ENCODE measurements around the gene ELMO1.

The ELMO1 gene

GRCh38 chr7:36960105-36960504, 488.6 kb downstream of the ELMO1 start:
- DNase-seq (ENCODE audit: extremely low spot score): no peak
- ChIA-PET CTCF (interaction anchor here (0.8 to 3.4 kb wide), 8 partner anchors 11 to 289 kb away, joined by 3 to 22 read pairs (median 6); no protein-coding TSS in a partner anchor), POLR2A (no interaction called here)
- TF ChIP-seq, protein P1, sequence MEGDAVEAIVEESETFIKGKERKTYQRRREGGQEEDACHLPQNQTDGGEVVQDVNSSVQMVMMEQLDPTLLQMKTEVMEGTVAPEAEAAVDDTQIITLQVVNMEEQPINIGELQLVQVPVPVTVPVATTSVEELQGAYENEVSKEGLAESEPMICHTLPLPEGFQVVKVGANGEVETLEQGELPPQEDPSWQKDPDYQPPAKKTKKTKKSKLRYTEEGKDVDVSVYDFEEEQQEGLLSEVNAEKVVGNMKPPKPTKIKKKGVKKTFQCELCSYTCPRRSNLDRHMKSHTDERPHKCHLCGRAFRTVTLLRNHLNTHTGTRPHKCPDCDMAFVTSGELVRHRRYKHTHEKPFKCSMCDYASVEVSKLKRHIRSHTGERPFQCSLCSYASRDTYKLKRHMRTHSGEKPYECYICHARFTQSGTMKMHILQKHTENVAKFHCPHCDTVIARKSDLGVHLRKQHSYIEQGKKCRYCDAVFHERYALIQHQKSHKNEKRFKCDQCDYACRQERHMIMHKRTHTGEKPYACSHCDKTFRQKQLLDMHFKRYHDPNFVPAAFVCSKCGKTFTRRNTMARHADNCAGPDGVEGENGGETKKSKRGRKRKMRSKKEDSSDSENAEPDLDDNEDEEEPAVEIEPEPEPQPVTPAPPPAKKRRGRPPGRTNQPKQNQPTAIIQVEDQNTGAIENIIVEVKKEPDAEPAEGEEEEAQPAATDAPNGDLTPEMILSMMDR (IDR thresholded peaks at IDR 0.05; ENCODE audit: control extremely low read depth, extremely low read depth, low read depth, missing control alignments): no peak

DNA sequence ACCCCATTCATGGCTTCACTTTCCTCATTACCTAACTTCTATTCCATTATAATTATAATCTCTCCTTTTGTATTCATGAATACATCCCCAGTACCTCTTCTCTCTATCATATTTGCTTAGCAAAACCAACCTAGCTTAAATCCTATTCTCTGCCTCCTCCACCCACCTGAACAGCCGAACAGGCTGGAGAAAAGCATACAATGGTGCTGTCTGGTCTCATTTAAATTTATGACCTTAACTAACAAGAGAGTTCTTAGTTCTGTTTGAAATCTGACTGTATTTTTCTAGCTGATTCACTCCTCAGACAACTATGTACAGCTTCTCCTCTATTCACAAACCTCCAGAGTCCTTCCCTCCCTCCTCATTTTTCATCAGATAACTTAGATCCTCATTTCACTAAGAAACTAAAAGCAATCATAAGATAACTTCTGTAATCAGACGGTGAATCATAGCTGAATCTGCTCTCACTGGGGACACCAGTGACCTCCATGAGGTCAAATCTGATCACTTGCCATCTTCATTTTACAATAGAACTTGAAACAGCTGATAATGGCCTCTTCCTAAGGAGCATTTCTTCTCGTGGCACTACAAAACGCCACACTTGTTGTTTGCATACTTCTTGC, 490.4 kb downstream of the ELMO1 start:
- TF ChIP-seq, protein P1 (IDR thresholded peaks at IDR 0.05; ENCODE audit: control extremely low read depth, extremely low read depth, low read depth, missing control alignments): no peak
- POLR2A ChIA-PET: no interaction called here
- CTCF ChIA-PET: interaction anchor here (0.9 to 3.7 kb wide), 4 partner anchors 10 to 224 kb away, joined by 4 to 17 read pairs (median 12); no protein-coding TSS in a partner anchor
- DNase-seq (ENCODE audit: extremely low spot score): no peak

DNA sequence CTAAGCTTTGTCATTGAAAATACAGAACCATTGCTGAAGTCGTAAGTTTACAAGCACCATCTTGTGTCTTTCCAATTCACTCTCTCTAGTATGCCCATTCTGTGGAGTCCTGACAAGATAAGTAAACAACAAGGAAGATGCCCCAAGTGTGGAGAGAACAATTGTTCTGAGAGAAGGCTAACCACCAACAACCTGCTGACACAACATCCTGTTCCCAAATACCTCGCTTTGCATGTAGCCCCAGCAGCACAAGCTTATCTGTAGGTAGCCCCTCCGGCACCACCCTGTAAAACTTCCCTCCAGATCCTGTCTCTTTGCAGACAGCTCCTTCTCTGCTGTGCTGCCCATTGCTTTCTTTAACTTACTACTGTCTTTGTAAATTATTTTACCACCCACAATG, 491.0 kb downstream of the ELMO1 start:
- no peak for DNase-seq (ENCODE audit: extremely low spot score)
- POLR2A ChIA-PET: no interaction called here
- TF ChIP-seq, protein P1 (IDR thresholded peaks at IDR 0.05; ENCODE audit: control extremely low read depth, extremely low read depth, low read depth, missing control alignments): no peak
- CTCF ChIA-PET: interaction anchor here (0.9 to 3.7 kb wide), 6 partner anchors 8 to 224 kb away, joined by 3 to 17 read pairs (median 8); no protein-coding TSS in a partner anchor

- TF ChIP-seq, protein P1 (IDR thresholded peaks at IDR 0.05; ENCODE audit: control extremely low read depth, extremely low read depth, low read depth, missing control alignments): no peak
- no peak for DNase-seq (ENCODE audit: extremely low spot score)
- CTCF ChIA-PET: interaction anchor here (1.5 to 3.7 kb wide), 5 partner anchors 8 to 225 kb away, joined by 3 to 17 read pairs (median 11); no protein-coding TSS in a partner anchor
- POLR2A ChIA-PET: no interaction called here
These were observed 491.9 kb downstream of the ELMO1 start for GRCh38 chr7:36956814-36957213.

GRCh38 chr7:36955456-36956129, 493.1 kb downstream of the ELMO1 start:
- ChIA-PET CTCF (interaction anchor here (0.8 to 3.7 kb wide), 7 partner anchors 10 to 226 kb away, joined by 3 to 13 read pairs (median 4); no protein-coding TSS in a partner anchor), POLR2A (no interaction called here)
- TF ChIP-seq, protein P1 (IDR thresholded peaks at IDR 0.05; ENCODE audit: control extremely low read depth, extremely low read depth, low read depth, missing control alignments): no peak

GRCh38 chr7:36951257-36951697, 497.4 kb downstream of the ELMO1 start:
- POLR2A ChIA-PET: no interaction called here
- CTCF ChIA-PET: interaction anchor here (2.6 to 3.5 kb wide), 2 partner anchors 9 to 13 kb away, joined by 8 to 13 read pairs; no protein-coding TSS in a partner anchor
- TF ChIP-seq, protein P1 (IDR thresholded peaks at IDR 0.05; ENCODE audit: control extremely low read depth, extremely low read depth, low read depth, missing control alignments): no peak
- DNase-seq (ENCODE audit: extremely low spot score): peak; percentile 67

More at GRCh38 chr7:36955456-36956129, 493.1 kb downstream of the ELMO1 start:
- no peak for DNase-seq (ENCODE audit: extremely low spot score)
